Measurements from ENCODE around the gene MAN2B2.

The MAN2B2 gene

DNA sequence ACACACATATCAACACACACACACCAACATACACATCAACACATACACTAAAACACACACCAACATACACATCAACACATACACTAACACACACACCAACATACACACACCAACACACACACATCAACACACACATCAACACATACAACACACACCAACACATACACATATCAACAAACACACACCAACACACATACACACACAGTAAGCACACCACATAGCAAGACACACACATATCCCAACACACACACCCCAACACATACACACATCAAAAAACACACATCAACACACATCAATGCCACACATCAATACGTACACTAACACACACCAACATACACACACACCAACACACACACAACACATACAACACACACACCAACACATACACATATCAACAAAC lies 40.9 kb upstream of the MAN2B2 start:
- Histone ChIP-seq H3K27ac (ENCODE audit: low read length) (no peak overlapping the region), H3K4me3 (ENCODE audit: low read depth in 1 of 2, low read length in 2 of 2) (no peak overlapping the region), H3K27me3 (ENCODE audit: low read depth, low read length) (peaks cover 5% of the 10 kb centered on the region), H3K9me3 (ENCODE audit: control insufficient read depth in 1 of 2, low read length in 2 of 2) (peaks cover 0 to 4% of the 10 kb centered on the region in 2 donors), H3K4me1 (ENCODE audit: control insufficient read depth in 1 of 2, insufficient read depth in 2 of 2, low read length in 2 of 2) (no peaks in the 10 kb centered on the region), H3K36me3 (ENCODE audit: control insufficient read depth in 1 of 2, insufficient read depth in 2 of 2, low read length in 2 of 2) (no peaks in the 10 kb centered on the region)

DNA sequence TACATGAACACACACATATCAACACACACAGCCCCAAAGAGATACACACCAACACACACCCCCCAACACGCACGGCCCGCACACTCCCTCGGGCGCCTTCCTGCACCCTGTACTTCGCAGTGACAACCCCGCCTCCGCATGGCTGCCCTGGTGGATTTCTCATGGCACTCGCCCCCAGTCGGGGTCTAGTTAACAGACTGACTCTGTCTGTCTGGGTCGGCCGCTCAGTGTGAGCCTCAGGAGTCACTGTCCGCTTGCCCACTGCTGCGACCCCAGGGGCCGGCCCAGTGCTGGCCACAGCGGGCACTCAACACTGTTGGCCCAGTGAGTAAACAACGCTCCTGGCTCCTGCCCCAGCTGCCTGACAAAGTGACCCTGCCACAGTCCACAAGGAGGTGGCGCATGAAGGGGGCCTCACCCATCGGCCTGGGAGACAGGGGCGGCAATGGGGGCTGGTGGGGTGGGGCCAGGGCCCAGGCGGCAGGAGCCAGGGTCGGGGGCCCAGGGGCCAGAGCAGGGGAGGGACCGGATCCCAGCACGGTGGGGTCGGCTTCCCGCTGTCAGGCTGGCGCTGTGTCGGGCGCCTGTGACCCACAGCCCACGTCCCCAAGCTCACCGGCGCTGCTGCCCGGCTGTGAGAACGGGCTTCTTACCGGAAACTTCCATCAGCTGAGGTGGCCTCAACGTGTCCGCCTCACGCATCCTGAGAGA lies 40.2 kb upstream of the MAN2B2 start:
- H3K4me1 ChIP-seq (ENCODE audit: control insufficient read depth in 1 of 2, insufficient read depth in 2 of 2, low read length in 2 of 2), result no peaks in the 10 kb centered on the region
- no peak overlapping the region for H3K4me3 ChIP-seq (ENCODE audit: low read depth in 1 of 2, low read length in 2 of 2)
- no peak overlapping the region for H3K27ac ChIP-seq (ENCODE audit: low read length)
- peaks cover 5% of the 10 kb centered on the region for H3K27me3 ChIP-seq (ENCODE audit: low read depth, low read length)
- H3K36me3 ChIP-seq (ENCODE audit: control insufficient read depth in 1 of 2, insufficient read depth in 2 of 2, low read length in 2 of 2), result no peaks in the 10 kb centered on the region
- H3K9me3 ChIP-seq (ENCODE audit: control insufficient read depth in 1 of 2, low read length in 2 of 2), result peaks cover 0 to 4% of the 10 kb centered on the region in 2 donors

DNA sequence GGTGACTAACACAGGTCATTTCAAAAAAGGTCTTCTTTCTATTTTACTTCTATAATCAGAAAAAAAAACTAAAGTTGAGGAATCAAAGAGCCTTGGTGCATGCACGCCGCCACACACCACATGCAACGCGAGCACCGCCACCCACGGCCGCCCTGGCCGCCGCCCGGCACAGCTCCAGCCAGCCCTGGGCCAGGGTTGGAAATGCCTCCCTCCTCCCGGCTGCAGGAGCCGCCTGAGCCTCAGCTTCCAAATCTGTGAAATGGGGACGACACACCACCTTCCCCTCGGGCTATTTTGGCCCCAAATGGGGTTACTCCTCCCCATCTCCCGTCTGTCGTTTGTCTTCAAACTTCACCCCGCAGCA lies 39.7 kb upstream of the MAN2B2 start:
- Histone ChIP-seq H3K27me3 (ENCODE audit: low read depth, low read length) (peaks cover 5% of the 10 kb centered on the region), H3K4me3 (ENCODE audit: low read depth in 1 of 2, low read length in 2 of 2) (no peak overlapping the region)

DNA sequence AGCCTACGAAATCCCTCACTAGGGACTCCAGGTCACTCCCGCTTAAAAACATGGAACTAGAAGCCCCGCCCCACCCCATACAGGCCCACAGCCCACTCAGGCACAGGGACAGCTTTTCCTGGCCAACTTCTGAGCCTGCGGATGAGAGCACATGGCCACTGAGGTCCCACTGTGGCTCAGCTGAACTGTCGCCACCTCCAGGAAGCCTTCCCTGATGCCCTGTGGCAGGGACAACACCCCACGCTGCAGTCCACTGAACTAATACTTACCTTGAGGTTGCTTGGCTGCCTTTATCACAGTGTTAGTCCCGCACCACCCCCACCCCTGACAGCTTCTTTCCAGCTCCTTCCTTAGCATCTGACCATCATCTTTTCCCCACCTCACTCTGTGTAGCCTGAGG lies 39.3 kb upstream of the MAN2B2 start:
- Histone ChIP-seq H3K27ac (ENCODE audit: low read length) (no peak overlapping the region), H3K36me3 (ENCODE audit: control insufficient read depth in 1 of 2, insufficient read depth in 2 of 2, low read length in 2 of 2) (no peaks in the 10 kb centered on the region), H3K9me3 (ENCODE audit: control insufficient read depth in 1 of 2, low read length in 2 of 2) (peaks cover 0 to 10% of the 10 kb centered on the region in 2 donors), H3K27me3 (ENCODE audit: low read depth, low read length) (peaks cover 5% of the 10 kb centered on the region), H3K4me3 (ENCODE audit: low read depth in 1 of 2, low read length in 2 of 2) (no peak overlapping the region), H3K4me1 (ENCODE audit: control insufficient read depth in 1 of 2, insufficient read depth in 2 of 2, low read length in 2 of 2) (no peaks in the 10 kb centered on the region)

More for the DNA sequence above, 39.7 kb upstream of the MAN2B2 start:
- Histone ChIP-seq H3K27ac (ENCODE audit: low read length) (no peak overlapping the region), H3K36me3 (ENCODE audit: control insufficient read depth in 1 of 2, insufficient read depth in 2 of 2, low read length in 2 of 2) (no peaks in the 10 kb centered on the region), H3K4me1 (ENCODE audit: control insufficient read depth in 1 of 2, insufficient read depth in 2 of 2, low read length in 2 of 2) (no peaks in the 10 kb centered on the region), H3K9me3 (ENCODE audit: control insufficient read depth in 1 of 2, low read length in 2 of 2) (peaks cover 0 to 6% of the 10 kb centered on the region in 2 donors)

DNA sequence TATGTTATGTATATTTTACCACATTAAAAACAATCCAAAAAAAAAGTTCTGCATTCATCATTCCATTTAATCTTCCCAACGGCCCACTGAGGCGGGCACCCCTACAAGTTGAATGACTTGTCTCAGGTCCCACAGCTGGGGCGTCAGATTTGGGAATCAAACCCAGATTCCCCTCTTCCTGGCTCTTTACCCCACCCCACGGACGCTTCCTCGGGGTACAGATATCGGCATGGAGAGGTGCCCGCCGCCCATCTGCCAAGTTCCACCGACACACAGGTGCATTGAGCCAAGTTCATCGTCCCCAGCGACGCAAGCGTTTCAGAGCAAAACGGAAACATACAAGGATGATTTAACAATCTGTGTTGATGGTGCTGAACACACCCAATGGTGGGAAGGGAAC lies 36.9 kb upstream of the MAN2B2 start:
- H3K9me3 ChIP-seq (ENCODE audit: control insufficient read depth in 1 of 2, low read length in 2 of 2), result peaks cover 0 to 8% of the 10 kb centered on the region in 2 donors
- no peaks in the 10 kb centered on the region for H3K36me3 ChIP-seq (ENCODE audit: control insufficient read depth in 1 of 2, insufficient read depth in 2 of 2, low read length in 2 of 2)
- H3K27me3 ChIP-seq (ENCODE audit: low read depth, low read length), result peaks cover 5% of the 10 kb centered on the region
- H3K4me1 ChIP-seq (ENCODE audit: control insufficient read depth in 1 of 2, insufficient read depth in 2 of 2, low read length in 2 of 2), result no peaks in the 10 kb centered on the region
- H3K27ac ChIP-seq (ENCODE audit: low read length), result no peak overlapping the region
- H3K4me3 ChIP-seq (ENCODE audit: low read depth in 1 of 2, low read length in 2 of 2), result no peak overlapping the region

DNA sequence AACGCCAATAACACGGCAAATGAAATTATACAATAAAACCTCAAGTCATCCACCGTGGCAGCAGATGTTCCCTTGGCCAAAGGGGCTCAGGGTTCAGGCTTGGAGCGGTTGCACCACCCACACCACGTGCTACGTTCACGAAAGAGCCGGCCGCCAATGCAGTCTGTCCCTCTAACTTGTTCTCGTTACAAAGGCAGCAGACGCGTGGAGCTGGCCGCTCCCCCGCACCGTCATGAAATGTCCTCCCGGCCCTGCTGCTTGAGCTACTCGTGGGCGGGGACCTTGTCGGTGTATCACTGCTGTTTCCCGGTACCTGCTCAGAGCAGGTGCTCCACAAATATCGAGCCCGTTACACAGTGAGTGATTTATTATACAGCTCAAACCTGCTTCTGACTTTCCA lies 36.4 kb upstream of the MAN2B2 start:
- Histone ChIP-seq H3K36me3 (ENCODE audit: control insufficient read depth in 1 of 2, insufficient read depth in 2 of 2, low read length in 2 of 2) (no peaks in the 10 kb centered on the region), H3K27ac (ENCODE audit: low read length) (no peak overlapping the region), H3K4me3 (ENCODE audit: low read depth in 1 of 2, low read length in 2 of 2) (no peak overlapping the region), H3K9me3 (ENCODE audit: control insufficient read depth in 1 of 2, low read length in 2 of 2) (peaks cover 0 to 8% of the 10 kb centered on the region in 2 donors), H3K27me3 (ENCODE audit: low read depth, low read length) (peaks cover 5% of the 10 kb centered on the region), H3K4me1 (ENCODE audit: control insufficient read depth in 1 of 2, insufficient read depth in 2 of 2, low read length in 2 of 2) (no peaks in the 10 kb centered on the region)

DNA sequence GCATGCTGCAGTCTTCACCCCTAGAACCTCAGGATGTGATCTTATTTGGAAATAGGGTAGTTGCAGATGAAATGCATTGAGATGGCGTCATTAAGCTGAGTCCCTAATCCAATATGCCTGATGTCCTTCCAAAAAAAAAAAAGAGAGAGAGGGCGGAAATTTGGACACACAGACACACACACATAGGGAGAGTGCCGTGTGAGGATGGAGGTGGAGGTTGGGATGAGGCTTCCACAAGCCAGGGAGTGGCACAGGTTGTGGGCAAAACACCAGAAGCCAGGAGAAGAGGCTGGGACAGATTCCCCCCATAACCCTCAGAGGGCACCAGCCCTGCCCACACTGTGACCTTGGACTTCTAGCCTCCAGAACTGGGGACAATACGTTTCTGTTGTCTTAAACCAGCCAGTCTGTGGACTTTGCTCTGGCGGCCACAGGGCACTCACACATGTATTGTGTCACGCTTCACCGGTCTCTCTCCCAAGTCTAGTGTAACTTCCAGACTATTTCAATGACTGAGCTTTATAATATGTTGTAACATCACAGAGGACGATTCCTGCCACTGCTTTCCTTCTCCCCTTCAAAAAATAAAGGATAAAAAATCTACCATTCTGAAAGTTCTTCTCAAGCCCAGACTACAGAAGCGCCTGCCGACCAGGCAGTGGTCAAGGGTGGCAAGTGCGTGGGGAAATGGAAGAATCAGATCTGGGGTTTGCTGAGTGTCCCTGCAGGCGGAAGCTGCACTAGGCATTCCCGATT lies 35.8 kb upstream of the MAN2B2 start:
- no peaks in the 10 kb centered on the region for H3K36me3 ChIP-seq (ENCODE audit: control insufficient read depth in 1 of 2, insufficient read depth in 2 of 2, low read length in 2 of 2)
- peaks cover 5% of the 10 kb centered on the region for H3K27me3 ChIP-seq (ENCODE audit: low read depth, low read length)
- H3K4me3 ChIP-seq (ENCODE audit: low read depth in 1 of 2, low read length in 2 of 2), result no peak overlapping the region
- peaks cover 0 to 8% of the 10 kb centered on the region in 2 donors for H3K9me3 ChIP-seq (ENCODE audit: control insufficient read depth in 1 of 2, low read length in 2 of 2)
- H3K27ac ChIP-seq (ENCODE audit: low read length), result no peak overlapping the region
- no peaks in the 10 kb centered on the region for H3K4me1 ChIP-seq (ENCODE audit: control insufficient read depth in 1 of 2, insufficient read depth in 2 of 2, low read length in 2 of 2)

DNA sequence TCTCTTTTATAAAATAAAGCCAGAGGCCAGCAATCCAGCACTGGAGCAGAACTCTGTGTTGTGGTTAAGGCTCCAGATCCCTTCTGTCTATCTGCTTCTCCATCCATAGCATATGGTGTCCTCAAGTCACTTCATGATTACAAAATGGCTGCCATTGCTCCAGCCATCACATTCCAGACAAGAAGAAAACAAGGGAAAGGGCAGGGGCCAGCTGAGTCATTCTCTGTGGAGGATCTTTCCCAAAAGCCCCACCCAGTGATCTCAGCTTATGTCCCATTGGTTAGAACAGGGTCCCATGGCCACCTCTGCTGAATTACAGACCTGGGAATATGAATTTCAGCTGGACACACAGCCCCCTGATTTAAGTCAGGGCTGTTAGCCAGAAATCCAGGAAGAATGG lies 34.1 kb upstream of the MAN2B2 start:
- H3K27me3 ChIP-seq (ENCODE audit: low read depth, low read length), result peaks cover 5% of the 10 kb centered on the region
- H3K9me3 ChIP-seq (ENCODE audit: control insufficient read depth in 1 of 2, low read length in 2 of 2), result peaks cover 0 to 8% of the 10 kb centered on the region in 2 donors
- no peaks in the 10 kb centered on the region for H3K4me1 ChIP-seq (ENCODE audit: control insufficient read depth in 1 of 2, insufficient read depth in 2 of 2, low read length in 2 of 2)
- H3K27ac ChIP-seq (ENCODE audit: low read length), result no peak overlapping the region
- H3K36me3 ChIP-seq (ENCODE audit: control insufficient read depth in 1 of 2, insufficient read depth in 2 of 2, low read length in 2 of 2), result no peaks in the 10 kb centered on the region
- H3K4me3 ChIP-seq (ENCODE audit: low read depth in 1 of 2, low read length in 2 of 2), result no peak overlapping the region

DNA sequence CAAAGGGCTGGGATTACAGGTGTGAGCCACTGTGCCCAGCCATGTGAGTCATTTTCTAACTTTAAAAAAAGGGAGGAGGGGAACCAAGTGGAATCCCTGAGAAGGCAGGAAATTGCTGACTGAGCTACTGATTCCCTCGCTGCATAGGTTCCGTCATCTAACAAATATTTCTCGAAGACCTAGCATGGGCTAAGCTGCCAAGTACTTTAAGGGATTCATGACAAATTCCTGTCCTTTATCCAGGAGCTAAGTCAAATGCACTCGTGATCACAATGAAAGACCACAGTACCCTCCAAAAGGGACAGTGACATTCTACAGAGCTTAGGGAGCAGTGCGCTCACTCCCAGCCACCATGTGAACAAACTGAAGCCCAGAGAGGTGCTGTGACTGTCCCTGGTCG lies 33.2 kb upstream of the MAN2B2 start:
- Histone ChIP-seq H3K36me3 (ENCODE audit: control insufficient read depth in 1 of 2, insufficient read depth in 2 of 2, low read length in 2 of 2) (no peaks in the 10 kb centered on the region), H3K27me3 (ENCODE audit: low read depth, low read length) (peaks cover 5% of the 10 kb centered on the region), H3K27ac (ENCODE audit: low read length) (no peak overlapping the region), H3K4me1 (ENCODE audit: control insufficient read depth in 1 of 2, insufficient read depth in 2 of 2, low read length in 2 of 2) (no peaks in the 10 kb centered on the region), H3K9me3 (ENCODE audit: control insufficient read depth in 1 of 2, low read length in 2 of 2) (peaks cover 0 to 8% of the 10 kb centered on the region in 2 donors), H3K4me3 (ENCODE audit: low read depth in 1 of 2, low read length in 2 of 2) (no peak overlapping the region)

DNA sequence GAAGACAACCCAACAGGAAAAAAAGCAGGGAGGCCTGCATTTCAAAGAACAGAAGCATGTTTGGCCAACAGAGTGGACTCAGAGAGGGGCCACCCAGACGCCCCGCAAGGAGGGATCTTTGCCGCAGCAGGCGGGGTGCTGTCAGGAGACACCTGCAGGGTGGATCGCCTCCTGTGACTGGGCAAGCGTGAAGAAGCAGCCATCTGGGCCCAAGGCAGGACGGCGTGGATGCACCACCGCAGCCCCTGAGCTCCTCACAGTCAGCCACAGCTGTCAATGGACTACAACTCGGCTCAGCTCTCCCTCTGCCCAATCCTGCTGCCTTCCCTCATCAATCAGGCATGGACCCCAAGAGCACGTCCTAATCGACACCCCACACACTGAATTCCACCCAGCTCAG lies 32.0 kb upstream of the MAN2B2 start:
- peaks cover 0 to 8% of the 10 kb centered on the region in 2 donors for H3K9me3 ChIP-seq (ENCODE audit: control insufficient read depth in 1 of 2, low read length in 2 of 2)
- H3K36me3 ChIP-seq (ENCODE audit: control insufficient read depth in 1 of 2, insufficient read depth in 2 of 2, low read length in 2 of 2), result no peaks in the 10 kb centered on the region
- peaks cover 5% of the 10 kb centered on the region for H3K27me3 ChIP-seq (ENCODE audit: low read depth, low read length)
- H3K4me3 ChIP-seq (ENCODE audit: low read depth in 1 of 2, low read length in 2 of 2), result no peak overlapping the region
- H3K4me1 ChIP-seq (ENCODE audit: control insufficient read depth in 1 of 2, insufficient read depth in 2 of 2, low read length in 2 of 2), result no peaks in the 10 kb centered on the region
- H3K27ac ChIP-seq (ENCODE audit: low read length), result no peak overlapping the region

DNA sequence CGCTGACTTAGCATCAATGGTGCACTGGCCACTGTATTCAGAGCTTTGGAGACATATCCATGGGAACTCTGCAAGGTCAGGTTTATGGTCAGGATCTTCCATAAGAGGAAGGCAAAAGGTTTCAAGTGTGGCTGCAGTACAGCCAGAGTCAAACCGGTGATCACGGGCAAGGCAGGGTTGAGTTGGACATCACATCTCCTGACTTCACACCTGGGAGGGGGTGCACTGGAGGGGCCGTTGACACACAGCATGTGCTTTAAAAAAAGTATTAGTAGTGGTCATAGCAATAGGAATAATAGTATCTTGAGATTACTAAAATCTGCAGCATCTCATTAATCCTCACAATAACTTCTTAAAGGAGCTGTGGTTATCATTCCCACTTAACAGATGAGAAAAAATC lies 28.9 kb upstream of the MAN2B2 start:
- no peak overlapping the region for H3K27ac ChIP-seq (ENCODE audit: low read length)
- no peaks in the 10 kb centered on the region for H3K36me3 ChIP-seq (ENCODE audit: control insufficient read depth in 1 of 2, insufficient read depth in 2 of 2, low read length in 2 of 2)
- no peak overlapping the region for H3K4me3 ChIP-seq (ENCODE audit: low read depth in 1 of 2, low read length in 2 of 2)
- H3K27me3 ChIP-seq (ENCODE audit: low read depth, low read length), result no peaks in the 10 kb centered on the region
- no peaks in the 10 kb centered on the region for H3K4me1 ChIP-seq (ENCODE audit: control insufficient read depth in 1 of 2, insufficient read depth in 2 of 2, low read length in 2 of 2)
- H3K9me3 ChIP-seq (ENCODE audit: control insufficient read depth in 1 of 2, low read length in 2 of 2), result peaks cover 0 to 1% of the 10 kb centered on the region in 2 donors
